HG03039 (cell line): Measurements from ENCODE around the gene TIPARP.
A peak's percentile ranks its signal among the peaks of the same experiment; 100 is the strongest.
"Not testable (repeated sequence)": the region's sequence is repeated elsewhere in the genome, so short reads cannot be mapped to it uniquely, and the experiment has no call there.

Experiments used
- ATAC-seq: cut with Tn5 transposase; IDR thresholded peaks from one replicate; pipeline ENCODE4 v1.9.1; 2021; ENCODE audit warnings: mild to moderate bottlenecking, moderate library complexity; ENCODE audit not compliant: unreplicated experiment

Gene TIPARP

DNA sequence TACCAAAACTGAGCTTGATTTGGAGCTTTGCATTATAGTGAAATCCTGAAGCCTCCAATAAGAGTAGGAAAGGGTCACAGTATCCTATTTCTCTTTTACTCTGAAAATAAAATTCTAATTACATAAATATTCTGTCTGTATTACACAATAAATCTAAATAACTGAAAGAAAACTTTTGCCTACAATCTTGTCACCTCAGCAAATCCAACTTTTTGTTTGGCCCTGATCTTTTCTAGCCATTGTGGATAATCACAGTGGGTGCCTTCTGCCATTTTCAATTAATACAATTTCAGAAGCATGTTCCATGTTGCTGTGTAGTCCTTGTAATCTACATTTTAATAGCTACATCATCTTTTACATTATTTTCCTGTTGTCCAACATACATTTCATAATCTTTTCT lies 29.4 kb upstream of the TIPARP start:
- no peak for ATAC-seq

- no peak for ATAC-seq
These were observed 27.4 kb upstream of the TIPARP start for GRCh38 chr3:156646958-156647357.

DNA sequence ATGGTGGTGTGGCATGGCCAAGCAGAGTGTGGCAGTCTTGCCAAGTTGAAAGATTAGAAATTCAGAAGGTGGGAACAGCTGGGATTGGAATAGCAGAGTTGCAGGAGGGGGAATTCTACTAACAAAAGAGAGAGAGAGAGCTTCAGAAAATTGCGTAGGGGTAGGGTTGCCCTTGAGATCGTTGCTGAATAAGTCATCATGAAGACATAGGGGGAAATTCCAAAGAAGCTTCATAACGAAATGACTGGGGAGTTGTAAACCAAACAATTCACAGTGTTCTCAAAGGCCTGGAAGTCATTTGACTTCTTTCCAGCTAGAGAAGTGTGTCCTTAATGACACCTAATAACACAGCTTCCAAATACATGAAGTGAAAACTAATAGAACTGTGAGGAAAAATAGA lies 26.3 kb upstream of the TIPARP start:
- ATAC-seq, result no peak

DNA sequence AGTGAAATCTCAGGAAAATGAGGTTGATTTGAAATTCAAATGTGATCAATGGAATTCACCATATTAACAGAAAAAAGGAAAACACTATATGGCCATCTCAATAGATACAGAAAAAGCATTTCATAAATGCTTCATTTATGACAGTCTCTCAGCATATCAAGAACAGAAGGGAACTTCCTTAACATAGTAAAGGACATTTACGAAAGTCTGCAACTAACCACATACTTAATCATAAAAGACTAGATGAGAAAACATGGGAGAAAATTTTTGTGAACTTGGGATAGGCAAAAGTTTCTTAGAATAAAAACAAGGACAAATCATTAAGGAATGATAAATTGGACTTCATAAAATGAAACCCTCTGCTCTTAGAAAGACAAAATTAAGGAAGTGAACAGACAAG lies 24.7 kb upstream of the TIPARP start:
- no peak for ATAC-seq

DNA sequence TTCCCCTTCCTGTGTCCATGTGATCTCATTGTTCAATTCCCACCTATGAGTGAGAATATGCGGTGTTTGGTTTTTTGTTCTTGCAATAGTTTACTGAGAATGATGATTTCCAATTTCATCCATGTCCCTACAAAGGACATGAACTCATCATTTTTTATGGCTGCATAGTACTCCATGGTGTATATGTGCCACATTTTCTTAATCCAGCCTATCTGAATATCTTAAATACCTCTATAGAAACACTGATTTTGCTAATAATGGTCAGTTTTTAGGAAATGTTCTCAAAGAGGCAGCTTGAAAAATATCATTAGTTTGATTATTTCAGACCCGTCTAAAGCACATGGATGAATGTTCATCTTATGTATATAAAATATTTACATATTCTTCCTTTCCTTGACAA lies 21.7 kb upstream of the TIPARP start:
- ATAC-seq, result not testable (repeated sequence)

DNA sequence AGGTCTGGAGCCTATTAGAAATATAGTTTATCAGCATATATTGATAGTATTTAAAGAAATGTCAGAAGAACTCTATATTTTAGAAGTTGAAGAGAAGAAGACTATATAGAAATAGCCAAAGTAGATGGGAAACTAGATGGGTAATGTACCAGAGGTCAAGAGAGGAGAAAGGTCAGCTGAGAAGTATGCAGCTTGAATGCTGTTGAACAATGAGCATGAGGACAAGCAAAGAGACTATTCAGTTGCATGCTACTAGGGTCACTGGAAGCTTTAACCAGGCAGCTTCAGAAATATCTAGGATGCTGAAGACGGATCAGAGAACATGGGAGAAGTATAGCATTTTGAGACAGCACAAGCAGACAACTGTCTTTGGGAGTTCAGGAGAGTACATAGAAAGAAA lies 19.6 kb upstream of the TIPARP start:
- no peak for ATAC-seq

- peak; percentile 46 for ATAC-seq
These were observed 18.4 kb upstream of the TIPARP start for GRCh38 chr3:156655819-156656550.

DNA sequence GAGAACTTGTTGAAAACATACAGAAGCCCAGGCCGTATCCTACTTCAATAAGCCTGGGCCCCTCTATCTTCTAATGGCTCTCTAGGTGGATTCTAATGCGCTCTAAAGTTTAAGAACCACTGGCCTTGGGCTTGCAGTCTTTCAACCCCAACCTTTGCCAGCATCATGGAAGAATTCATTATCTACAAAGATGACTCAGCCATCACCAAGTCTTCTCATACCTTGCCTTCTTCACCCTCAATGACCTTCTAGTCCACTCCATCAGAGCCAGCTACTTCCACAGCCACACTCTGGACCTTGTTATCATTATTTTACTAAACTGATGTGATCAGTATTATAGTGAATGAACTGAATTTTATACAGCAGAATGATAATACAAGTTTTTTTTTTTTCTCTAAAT lies 16.9 kb upstream of the TIPARP start:
- no peak for ATAC-seq

DNA sequence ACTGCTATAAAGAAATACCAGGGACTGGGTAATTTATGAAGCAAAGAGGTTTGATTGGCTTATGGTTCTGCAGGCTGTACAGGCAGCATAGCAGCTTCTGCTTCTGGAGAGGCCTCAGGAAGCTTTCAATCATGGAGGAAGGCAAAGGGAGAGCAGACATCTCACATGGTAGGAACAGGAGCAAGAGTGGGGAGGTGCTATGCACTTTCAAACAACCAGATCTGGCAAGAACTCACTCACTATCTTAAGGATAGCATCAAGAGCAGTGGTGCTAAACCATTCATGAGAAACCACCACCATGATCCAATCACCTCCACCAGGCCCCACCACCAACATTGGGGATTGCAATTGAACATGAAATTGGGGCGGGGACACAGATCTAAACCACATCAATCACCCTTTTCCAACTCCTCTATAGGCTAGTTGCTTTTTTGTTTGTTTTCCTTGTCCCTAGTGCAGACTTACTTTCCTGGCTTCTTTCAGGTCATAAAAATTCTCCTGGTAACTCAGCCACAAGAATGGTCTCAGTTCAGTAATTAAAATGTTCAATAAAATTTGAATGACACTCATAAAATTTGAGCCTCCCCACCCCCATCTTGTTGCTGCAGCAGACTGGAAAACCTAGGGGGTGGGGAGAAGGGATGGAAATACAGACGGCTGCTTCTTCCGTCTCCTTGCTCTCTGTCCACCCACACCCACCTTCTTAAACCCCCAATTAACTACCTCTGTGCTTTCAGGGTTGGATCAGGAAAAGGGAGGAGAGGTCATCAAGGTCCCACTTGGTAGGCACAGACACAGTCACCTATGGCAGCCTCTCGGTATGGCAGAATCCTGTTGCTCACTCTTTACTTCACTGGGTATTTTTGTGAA lies 16.3 kb upstream of the TIPARP start:
- no peak for ATAC-seq

GRCh38 chr3:156658732-156659090 lies 15.7 kb upstream of the TIPARP start:
- no peak for ATAC-seq

DNA sequence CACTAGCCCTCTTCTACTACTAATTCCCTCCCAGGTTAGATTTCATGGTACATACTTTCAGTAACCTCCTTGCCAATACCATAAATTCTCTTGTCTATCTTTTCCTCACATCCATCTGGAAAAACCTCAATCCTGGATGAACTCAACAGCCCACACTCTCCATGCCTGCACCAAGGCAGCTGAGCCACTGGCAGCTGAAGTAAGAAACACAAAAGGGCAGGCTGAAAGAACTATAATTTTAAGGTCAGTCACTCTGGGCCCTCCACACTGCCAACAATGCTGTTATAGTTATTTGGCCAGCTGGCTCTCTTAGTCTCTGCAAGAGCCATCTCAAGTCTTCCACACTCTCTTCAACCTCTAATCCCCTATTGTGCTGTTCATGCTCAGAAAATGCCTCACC lies 15.1 kb upstream of the TIPARP start:
- no peak for ATAC-seq

- no peak for ATAC-seq
These were observed 13.2 kb upstream of the TIPARP start for GRCh38 chr3:156661155-156661554.

DNA sequence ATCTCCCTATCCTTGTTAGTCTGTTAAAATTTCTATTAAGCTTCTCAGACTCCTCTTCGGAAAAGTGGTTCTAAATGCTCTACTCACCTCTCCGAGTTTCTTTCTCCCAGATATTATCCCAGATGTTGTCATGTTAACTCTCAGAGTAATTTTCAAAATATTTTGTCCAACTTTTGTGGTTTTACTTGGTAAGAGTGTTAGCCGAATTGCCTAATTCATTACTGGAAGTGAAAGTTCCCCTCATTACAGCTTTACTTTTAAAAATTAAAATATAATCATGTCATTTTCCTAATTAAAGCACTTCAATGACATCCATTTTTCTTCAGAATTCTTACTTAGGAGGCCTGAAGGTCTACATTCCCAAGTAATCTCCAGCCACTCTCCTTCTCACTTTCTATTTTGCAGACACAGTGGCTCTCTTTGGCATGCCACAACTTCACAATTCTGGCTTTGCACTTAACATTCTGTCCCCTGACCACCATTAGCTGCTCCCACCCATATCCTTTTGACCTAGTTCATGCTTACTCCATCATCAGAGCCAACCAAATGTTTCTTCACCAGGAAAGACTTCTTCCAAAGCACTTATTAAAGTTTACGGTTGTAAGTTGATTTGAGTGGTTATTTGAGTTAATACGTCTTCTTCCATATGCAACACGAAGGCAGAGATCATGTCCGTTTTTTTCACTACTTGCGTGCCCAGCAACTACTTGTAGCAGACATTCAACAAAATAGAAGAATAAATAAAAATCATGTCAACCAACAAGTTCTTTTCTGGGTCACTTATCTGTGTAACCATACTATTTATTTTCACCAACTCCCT lies 10.2 kb upstream of the TIPARP start:
- no peak for ATAC-seq

DNA sequence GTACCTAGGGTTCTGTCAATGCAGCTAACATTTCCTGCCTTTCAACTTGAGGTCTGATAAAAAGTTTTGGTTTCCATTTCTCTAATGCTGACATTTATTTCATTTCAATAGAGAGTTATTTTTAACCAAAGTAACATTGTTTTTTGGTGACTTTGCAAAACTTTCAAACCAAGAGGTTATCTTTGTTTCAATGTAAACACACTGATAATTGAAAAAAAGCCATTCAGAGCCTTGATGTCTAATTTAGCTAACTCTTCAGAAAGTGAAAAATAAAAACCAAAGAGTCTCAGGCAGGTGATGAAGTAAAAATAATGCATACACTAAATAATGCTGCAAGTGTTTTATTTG lies 9.6 kb upstream of the TIPARP start:
- ATAC-seq, result peak; percentile 67

DNA sequence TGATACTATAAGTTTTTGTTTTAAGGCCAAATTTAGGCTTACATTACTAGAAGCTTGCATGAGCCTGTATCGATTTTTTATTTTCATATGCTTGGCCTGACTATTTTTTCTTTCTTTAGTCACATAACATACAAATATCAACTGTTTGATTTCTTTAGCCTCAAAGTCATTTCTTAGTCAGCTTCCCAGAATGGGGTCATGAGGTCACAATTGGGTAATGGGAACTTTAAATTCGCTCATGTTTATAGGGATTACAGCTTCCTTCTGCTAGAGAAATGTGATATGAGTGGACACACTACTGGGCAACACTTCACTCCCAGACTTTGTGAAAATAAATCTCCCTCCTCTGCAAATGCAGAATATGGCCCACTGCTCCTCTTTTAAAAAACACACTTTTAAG lies 9.1 kb upstream of the TIPARP start:
- peak; percentile 6 for ATAC-seq

DNA sequence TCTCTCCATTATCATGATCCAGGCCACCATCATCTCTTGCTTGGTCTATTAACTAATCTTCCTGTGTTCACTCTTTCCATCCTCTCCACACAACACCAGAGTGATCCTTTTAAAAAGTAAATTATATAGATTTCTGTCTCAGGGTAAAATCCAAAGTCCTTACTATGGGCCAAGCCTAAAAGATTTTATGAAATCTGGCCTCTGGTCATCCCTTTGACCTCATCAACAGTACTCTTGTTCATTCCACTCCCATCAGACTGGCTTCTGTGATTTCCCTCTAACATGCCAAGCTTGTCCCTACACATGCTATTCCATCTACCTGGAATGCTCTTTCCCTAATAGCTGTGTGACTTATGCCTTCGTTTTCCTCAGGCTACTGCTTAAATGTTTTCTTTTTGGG lies 8.3 kb upstream of the TIPARP start:
- no peak for ATAC-seq

DNA sequence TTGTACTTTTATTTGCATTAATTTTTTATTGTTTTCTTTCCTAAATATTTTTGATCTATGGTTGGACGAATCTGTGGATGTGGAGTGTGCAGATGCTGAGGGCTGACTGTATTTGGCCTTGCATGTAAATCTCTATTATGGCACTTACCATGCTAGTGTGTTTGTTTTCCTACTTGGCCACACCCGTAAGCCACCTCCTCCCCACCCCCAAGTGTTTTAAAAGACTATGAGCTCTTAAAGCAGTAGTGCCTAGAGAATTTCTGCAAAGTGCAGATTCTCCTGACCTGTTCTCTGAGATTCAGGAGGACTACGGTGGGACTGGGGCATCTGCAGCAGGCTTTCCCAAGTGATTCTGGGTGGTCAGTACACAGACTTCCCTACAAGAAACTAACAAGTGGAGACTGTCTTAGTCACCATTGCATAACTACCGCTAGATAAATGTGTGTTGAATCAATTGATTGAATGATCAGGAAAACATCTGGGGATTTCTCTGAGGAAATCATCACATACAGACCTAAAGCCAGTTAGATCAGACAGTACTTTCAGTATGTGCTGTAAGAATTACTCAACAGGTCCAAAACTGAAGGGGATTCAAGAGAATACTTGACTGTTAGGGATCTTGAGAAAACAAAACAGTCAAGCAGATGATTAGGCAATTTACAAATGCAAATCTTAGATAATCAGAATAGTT lies 6.2 kb upstream of the TIPARP start:
- ATAC-seq, result no peak

DNA sequence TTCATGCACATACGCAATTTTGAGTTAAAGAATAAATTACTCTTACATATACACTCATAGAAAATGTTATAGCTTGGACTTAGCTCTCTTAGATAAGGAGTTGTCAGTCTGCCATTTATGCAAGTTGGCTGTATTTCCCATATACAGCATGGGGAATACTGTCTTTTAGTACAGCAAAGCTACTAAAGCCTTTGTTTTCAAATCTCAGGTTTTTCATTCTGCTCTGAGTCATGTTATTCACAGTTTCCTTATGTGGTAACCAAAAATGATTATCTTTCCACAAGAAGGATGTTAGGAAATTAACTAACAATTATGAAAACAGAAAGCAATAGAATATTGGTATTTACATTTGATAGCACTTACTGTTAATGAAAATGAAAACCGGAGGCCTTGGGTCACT lies 4.3 kb upstream of the TIPARP start:
- ATAC-seq, result no peak

DNA sequence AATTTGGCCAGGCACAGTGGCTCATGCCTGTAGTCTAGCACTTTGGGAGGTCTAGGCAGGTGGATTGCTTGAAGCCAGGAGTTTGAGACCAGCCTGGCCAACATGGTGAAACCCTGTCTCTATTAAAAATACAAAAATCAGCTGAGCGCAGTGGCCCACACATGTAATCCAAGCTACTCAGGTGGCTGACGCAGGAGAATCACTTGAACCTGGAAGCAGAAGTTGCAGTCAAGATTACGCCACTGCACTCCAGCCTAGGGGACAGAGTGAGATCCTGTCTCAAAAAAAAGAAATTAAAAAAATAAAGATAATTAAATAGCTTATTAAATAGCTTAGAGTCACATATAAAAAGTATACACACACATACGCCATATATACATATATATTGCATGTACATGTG lies 3.7 kb upstream of the TIPARP start:
- no peak for ATAC-seq

DNA sequence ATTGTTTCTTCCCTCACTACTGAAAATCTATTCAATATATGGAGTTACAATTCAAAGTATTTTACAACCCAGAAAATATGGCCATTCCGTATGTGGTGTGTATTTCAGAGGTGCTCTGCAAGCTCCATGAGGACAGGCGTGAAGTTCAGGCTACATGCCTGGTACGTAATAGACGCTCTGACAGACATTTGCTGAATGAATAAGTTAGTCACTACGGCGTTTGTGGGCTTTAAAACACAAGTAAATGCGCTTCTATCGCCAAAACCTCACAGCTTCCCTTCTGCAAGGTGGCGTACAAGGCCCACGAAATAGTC lies 701 bp upstream of the TIPARP start:
- ATAC-seq, result no peak
